Measurements from ENCODE around the gene CHRNA1.

CHRNA1 gene

GRCh38 chr2:174759381-174760065 lies 4.7 kb downstream of the CHRNA1 start:
- DNase-seq = no peak

DNA sequence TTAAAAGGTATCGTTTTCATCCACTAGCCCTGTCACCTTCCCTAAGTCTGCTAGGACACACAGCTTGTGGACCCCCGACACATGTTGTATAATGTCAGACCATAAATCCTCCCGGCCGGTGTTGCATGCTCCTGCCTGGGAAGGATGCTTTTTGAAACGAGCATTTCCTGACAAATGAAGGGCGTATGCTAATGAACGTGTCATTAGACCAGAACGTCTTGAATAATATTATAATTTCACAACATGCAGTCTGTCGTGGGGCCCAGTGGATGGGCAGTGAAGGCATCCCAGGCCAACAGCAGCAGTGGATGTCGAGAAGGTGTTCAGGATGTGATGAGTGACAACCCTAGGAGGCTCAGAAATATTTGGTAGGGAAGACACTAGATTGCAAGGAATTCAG lies 7.5 kb downstream of the CHRNA1 start:
- DNase-seq = no peak

DNA sequence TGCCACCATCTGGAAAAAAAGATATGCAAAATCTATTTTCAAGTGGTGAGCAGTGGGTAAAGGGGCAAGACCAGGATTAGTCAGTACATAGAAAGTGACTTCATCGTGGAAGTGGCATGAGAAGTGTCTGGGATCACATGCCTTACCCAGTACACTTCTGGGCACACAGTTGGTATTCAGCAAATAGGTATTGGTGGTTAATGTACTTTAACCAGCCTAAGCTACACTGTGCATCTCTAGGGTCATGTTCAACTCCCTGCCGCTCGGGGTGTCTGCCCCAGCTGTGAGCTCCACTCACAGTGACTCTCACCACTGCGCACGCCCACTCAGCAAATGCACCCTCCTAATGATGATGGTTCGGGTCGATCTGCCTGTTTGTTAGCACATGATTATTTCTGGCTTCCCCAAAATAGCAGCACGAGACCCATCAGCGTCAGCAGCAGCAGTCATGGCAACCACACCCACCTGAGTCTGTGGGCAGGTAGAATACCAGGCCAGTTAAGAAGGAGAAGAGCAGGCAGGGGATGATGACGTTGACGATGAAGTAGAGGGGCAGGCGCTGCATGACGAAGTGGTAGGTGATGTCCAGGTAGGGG lies 11.1 kb downstream of the CHRNA1 start:
- DNase-seq = peak in 1 of 2 donors; percentile 16

GRCh38 chr2:174752403-174753037 lies 11.8 kb downstream of the CHRNA1 start:
- DNase-seq = no peak

GRCh38 chr2:174750923-174751441 lies 13.3 kb downstream of the CHRNA1 start:
- DNase-seq = peak; percentile 30 to 31

GRCh38 chr2:174749793-174750192 lies 14.5 kb downstream of the CHRNA1 start:
- no peak for DNase-seq

- DNase-seq = peak; percentile 57 to 58
Measured at GRCh38 chr2:174748948-174749347, 15.3 kb downstream of the CHRNA1 start.

- DNase-seq = no peak
Measured at GRCh38 chr2:174745142-174745541, 19.1 kb downstream of the CHRNA1 start.

- DNase-seq = no peak
Measured at GRCh38 chr2:174744111-174744510, 20.2 kb downstream of the CHRNA1 start.

DNA sequence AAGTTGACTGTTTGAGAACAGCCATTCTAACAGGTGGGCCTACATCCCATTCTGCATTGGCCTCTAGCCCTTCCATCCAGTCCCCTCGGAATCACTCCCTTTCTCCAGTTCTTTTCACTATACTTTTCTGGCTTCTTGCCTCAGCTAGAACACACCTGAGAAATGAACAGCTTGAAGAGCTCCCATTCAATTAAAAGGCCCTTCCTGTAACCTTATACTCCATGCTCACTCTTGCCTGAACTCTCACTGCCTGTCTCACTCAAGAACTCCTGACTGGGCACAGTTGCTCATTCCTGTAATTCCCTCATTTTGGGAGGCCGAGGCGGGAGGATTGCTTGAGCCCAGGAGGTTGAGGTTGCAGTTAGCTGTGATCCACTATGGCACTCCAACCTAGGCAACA lies 23.6 kb downstream of the CHRNA1 start:
- DNase-seq = no peak

- DNase-seq = peak; percentile 33 to 40
Measured at GRCh38 chr2:174738841-174739240, 25.4 kb downstream of the CHRNA1 start.

DNA sequence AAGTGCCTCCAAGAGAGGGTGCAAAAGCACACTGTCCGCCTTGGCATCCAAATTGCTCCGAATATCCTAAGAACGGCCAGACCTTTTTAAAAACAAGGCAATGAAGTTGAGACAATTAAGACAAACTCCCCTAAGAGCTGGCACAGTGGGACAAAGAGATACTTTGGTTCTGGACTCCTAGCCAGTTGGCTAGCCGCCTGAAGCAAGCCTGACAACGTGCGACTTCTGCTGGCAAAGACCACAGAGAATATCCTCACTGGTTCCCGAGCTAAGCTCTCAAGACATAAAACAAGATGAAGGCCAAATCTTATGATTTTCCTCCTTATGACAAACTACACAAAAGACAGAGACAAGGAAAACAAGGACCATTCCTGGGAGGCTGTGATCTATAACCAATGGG lies 32.7 kb downstream of the CHRNA1 start:
- DNase-seq = no peak

DNA sequence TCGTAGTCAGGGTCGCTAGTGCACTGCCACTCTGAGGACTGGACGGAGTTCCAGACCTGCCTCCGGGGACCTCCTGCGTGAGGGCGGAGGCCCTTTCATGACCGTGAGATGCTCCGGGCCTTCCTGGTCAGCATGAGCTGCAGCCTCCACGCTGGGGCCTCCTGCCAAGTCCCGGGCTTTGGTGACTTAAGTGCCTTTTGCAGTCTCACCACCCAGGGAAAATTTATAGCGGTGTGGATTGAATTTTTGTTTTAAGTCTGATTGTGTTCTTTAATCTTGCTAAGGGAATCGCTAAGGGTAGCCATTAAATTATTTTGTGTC lies 33.6 kb downstream of the CHRNA1 start:
- no peak for DNase-seq

GRCh38 chr2:174729797-174730697 lies 34.2 kb downstream of the CHRNA1 start:
- no peak for DNase-seq

GRCh38 chr2:174728096-174728495 lies 36.2 kb downstream of the CHRNA1 start:
- no peak for DNase-seq

DNA sequence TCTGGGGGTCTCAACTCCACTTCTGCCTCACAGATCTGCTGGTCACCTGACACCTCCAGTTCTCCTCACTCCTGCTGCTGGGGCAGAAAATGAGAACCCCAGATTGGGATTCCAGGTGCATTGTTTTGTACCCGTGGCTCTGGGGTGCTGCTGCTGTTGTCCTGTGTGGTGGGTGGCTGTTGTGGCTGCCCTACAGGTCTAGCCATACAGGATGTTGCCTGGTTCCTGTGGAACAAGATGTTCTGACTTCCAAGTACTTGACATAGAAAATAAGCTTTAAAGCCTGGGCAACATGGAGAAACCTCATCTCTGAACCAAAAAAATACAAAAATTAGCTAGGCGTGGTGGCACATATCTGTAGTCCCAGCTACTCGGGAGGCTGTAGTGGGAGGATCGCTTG lies 38.1 kb downstream of the CHRNA1 start:
- DNase-seq = no peak

DNA sequence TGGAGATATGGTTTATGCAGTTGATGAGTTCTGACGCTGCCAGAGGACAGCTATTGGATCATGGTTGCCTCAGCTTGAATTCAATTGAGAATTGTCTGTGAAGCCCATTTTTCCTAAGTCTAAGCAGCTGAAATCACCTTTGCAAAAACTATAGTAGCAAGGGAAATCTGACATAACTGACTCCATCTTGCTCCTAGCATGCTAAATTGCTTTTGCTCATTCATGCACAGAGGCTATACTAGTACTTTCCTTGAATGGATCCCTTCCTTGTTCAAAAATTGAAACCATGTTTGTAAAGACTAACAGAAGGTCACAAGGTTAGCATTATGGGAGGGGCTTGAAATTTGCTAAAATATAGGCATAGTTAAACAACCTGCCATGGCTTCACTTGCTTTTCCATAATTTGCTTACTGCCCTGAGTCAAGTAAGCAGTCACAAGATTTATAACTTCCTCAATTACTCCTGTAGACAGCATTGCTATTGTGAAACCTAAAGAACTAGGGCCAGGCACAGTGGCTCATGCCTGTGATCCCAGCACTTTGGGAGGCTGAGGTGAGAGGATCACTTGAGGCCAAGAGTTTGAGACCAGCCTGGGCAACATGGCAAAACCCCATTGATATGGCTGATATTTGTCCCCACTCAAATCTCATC lies 41.2 kb downstream of the CHRNA1 start:
- DNase-seq = peak; percentile 69 to 82

GRCh38 chr2:174719016-174719415 lies 45.3 kb downstream of the CHRNA1 start:
- no peak for DNase-seq

GRCh38 chr2:174718591-174718990 lies 45.7 kb downstream of the CHRNA1 start:
- DNase-seq = no peak

GRCh38 chr2:174717916-174718315 lies 46.4 kb downstream of the CHRNA1 start:
- DNase-seq = no peak

DNA sequence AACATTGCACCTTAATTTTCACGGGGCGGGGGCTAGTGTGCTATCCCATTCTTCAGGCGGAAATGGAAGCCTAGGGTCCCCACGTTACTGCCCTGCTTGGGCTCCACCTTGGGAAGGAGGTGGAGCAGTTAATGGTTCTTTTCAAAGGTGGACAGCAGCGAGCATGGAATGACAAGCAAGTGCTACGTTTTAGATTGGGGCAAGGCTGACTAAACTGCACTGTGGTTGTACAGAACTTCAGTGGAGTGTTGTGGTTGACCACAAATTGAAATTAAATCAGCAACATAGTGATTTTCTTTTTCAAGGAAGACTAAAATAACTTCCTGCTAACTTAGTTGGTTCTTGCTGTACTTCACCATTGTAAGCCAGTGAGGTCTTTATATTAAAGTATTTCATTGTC lies 47.0 kb downstream of the CHRNA1 start:
- DNase-seq = peak in 1 of 2 donors; percentile 14

DNA sequence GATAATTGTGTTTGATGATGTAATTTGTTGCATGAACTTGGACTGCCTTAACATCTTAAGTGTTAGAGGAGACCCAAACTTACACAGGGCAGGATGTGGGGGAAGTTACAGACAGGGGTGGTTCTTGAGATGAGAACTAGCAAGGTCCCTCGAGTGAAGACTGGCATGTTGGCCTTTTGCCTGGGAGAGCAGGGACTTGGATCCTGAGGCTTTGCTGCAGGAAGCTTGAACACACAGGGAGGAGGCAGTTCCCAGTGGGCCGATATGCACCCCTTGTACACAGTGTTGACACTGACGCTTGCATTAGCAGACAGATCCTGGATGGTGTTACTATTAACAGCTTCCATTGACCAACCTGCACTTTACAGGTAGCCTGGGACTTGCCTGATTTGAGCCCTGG lies 47.5 kb downstream of the CHRNA1 start:
- no peak for DNase-seq

Data from inflammatory macrophage (primary cell).